ENCODE data around the gene ATP5PB. TPM values are rescaled to one million over a fixed set of nuclear protein-coding genes. Genes with fewer than 3 reads are reported as not detected.

ATP5PB gene
- total RNA-seq, 2 donors from 2014 or later, result 458 to 551 TPM

- no peak for DNase-seq
- no peak for ATAC-seq
- intact Hi-C loops (cut with DNase I), result no loop called here
Measured at GRCh38 chr1:111469539-111469938, 20.3 kb downstream of the ATP5PB start.

DNA sequence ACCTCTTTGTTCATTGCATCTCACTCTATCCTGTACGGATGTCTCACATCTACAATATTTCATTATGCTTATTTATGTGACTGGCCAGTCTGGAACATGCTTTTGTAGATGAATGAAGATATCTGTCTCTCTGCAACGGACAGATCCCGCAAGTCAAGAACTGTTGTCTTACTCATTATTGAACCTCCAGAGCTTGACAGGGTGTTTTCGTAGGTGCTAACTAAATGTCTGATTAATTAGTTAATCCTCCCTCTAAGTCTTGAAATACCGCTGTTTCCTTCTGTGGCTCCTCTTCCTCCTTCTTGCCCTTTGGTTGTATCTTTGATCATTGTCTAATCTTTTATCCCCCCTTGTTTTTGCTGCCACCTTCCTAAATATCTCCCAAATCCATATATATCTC, 21.3 kb downstream of the ATP5PB start:
- ATAC-seq, result no peak
- intact Hi-C loops (cut with DNase I), result no loop called here

DNA sequence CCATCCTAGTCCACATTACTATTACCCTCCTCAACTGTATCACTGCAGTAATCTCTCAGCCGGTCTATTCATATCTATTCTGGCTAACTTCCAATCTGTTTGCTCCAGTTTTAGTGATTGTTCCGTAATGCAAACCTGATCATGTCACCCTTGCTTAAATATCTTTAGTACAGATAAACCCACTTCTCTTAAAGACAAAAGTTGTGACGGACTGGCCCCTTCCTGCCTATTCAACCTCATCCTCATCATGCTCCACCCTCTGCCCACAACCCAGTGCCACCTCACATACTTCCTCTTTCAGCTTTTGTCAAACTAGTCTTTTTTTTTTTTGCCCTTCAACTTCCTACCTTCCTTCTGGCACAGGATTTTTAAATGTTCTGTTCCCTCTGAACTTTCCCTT, 21.7 kb downstream of the ATP5PB start:
- intact Hi-C loops (cut with DNase I), result no loop called here
- DNase-seq, result no peak

More for the DNA sequence above, 21.3 kb downstream of the ATP5PB start:
- no peak for DNase-seq

DNA sequence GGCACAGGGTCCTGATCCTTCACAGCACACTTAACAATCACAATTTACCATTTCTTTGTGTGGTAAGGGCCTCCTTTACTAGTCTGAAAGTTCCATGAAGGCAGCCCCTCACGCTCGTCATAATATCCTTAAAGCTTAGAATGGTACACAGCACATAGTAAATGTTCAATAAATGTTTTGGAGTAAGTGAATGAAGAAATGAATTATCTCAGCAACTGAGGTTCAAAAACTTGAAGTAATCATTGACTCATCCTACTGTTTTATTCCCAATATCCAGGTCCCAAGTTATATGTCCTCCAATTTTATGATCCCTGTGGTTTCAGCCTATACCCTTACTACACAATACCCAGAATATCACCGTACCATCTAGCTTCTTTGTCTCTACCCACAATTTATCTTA, 22.3 kb downstream of the ATP5PB start:
- DNase-seq (no peak), ATAC-seq (no peak)
- intact Hi-C loops (cut with DNase I), result no loop called here

More for the DNA sequence above, 21.7 kb downstream of the ATP5PB start:
- peak; percentile 69 to 74 for ATAC-seq

GRCh38 chr1:111474106-111474505, 24.8 kb downstream of the ATP5PB start:
- DNase-seq (no peak), ATAC-seq (no peak)
- intact Hi-C loops (cut with DNase I), result no loop called here

GRCh38 chr1:111474521-111474920, 25.3 kb downstream of the ATP5PB start:
- intact Hi-C loops (cut with DNase I), result no loop called here
- ATAC-seq (peak in 1 of 2 donors; percentile 32), DNase-seq (no peak)

DNA sequence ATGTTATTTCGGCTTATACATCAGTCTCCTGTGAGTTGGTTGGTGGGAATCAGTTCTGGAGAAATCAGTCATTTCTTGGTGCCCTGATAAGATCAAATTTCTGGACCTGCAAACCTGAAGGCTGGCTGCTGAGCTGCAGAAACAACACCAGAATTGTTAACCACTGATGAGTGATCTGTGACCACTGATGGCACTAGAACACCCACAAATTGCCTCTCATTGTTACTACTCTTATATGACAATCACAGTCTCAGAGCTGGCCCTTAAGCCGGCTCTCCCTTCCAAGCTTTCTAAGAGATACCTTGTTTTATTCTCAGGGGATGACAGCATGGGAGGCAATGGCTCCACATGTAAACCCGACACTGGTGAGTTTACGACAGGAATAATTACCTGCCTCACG, 26.4 kb downstream of the ATP5PB start:
- ATAC-seq (no peak), DNase-seq (no peak)
- intact Hi-C loops (cut with DNase I), result no loop called here

DNA sequence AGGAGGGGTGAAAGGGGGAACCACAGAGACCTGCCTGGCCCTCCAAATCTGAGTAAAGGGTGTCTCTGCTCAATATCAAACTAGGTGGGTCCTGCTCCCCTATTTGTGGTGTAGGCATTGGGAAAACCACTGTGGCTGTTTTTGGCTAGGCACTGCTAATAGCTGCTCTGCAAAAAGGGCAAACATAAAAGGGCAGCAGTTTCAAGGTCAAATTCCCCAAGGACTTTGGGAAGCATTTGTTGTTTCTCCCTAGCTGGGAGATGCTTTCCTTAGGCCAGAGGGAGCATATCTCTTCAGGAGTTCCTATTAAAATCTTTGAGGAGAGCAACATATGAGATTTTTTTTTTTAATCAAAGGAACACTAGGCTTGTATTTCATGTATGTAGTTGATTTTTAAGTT, 26.9 kb downstream of the ATP5PB start:
- intact Hi-C loops (cut with DNase I), result no loop called here
- ATAC-seq (no peak), DNase-seq (no peak)

DNA sequence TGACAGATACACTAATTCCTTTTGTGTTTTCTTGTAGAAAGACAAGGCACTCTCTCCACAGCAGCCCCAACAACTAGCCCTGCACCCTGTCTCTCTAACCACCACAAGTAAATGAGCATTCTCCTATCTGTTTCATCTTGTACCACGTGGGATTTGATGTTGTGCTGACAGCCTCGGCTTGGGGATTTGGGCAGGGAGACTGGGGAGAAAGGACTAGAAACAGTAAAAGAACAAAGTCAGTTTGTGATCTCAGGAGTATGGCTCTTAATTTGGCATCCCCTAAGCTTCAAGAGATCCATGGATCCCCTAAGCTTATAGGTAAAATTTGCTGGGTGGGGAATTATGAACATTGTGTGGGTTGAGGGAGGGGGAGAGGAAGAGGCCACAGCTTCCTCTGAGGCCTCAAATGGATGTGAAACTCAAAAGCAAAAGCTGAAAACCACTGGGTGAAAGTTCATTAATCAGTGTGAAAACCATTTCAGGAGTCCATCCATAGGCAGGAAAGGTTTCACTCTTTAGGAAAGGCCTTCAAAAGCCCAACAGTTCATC, 27.6 kb downstream of the ATP5PB start:
- no peak for DNase-seq
- ATAC-seq, result peak in 1 of 2 donors; percentile 38
- intact Hi-C loops (cut with DNase I), result no loop called here

DNA sequence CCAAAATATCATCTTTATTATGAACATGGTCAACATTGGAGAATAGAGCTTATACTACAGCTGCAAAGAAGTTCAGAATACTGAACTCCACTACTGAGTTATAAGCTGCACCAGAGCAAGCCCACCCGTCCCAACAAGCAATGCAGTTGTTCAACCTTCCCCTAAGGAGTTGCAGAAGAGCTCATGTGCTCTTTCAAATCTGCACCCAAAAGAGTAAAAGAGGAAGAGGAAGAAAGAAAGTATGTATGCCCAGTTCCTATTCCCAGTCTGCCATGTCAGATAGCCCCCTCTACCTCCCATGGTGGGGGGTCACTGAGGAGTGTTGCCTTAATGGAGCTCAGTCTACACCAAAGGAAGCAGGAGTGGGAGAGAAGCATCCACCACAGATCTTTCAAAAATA, 31.4 kb downstream of the ATP5PB start:
- DNase-seq (no peak), ATAC-seq (no peak)
- intact Hi-C loops (cut with DNase I), result loop anchor here (2.0 to 10.0 kb wide), 3 partner anchors 272 to 288 kb away; partner anchors contain the start of gene DDX20 (in 1 of the 2)

- peak; percentile 74 for DNase-seq
- intact Hi-C loops (cut with DNase I), result loop anchor here (2.0 to 10.0 kb wide), 4 partner anchors 175 to 287 kb away; partner anchors contain the start of gene DDX20 (in 1 of the 2)
- ATAC-seq, result peak; percentile 94 to 97
Measured at GRCh38 chr1:111481387-111482221, 32.3 kb downstream of the ATP5PB start.

GRCh38 chr1:111483166-111483565, 33.9 kb downstream of the ATP5PB start:
- intact Hi-C loops (cut with DNase I), result loop anchor here (2.0 to 10.0 kb wide), 3 partner anchors 174 to 272 kb away; partner anchors contain the start of gene DDX20 (in 1 of the 2)
- no peak for DNase-seq
- ATAC-seq, result no peak

DNA sequence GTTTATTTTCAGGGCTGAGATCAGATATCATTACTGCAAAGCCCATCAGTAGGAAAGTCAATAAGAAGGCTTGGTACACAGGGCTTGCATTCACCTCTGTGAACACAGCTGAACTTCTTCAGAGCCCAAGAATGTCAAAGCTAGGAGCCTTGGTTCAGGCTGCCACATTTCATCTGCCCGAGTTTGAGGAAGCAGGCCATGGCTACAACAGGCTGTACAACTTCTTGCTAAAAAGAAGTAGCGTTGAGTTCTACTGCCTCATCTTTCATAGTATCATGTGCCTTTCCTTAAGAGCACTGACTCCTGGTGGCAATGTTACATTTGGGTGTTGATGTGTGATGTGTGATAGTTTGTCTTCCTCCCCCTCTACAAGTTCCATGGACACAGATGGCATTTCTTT, 34.6 kb downstream of the ATP5PB start:
- no peak for ATAC-seq
- DNase-seq, result no peak
- intact Hi-C loops (cut with DNase I), result loop anchor here (2.0 to 10.0 kb wide), 3 partner anchors 173 to 271 kb away; partner anchors contain the start of gene DDX20 (in 1 of the 2)

GRCh38 chr1:111484391-111485026, 35.2 kb downstream of the ATP5PB start:
- no peak for ATAC-seq
- no peak for DNase-seq
- intact Hi-C loops (cut with DNase I), result loop anchor here (5.0 to 10.0 kb wide), 2 partner anchors 268 to 270 kb away; partner anchors contain the start of gene DDX20 (in 1 of the 2)

DNA sequence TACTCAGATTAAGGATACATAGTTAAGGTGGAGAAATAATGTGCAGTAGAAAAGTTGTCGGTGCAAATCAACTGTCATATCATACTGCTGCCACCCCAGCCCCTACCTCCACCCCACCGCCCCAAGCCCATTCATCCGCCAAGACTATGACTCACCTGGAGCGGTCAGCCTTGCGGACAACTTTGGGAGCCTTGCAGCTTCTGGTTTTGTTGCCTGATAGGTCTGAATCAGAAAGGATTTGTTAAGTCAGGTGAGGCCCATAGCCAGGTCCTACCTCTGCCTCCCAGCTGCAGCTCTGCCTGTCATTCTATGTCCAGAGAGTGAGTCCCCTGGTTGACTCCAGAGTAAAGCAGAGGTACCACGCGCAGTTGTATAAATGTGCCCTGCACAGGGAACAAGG, 37.2 kb downstream of the ATP5PB start:
- intact Hi-C loops (cut with DNase I), result loop anchor here in 1 of 2 donors (10.0 kb wide), 1 partner anchor 268 kb away; the partner anchor contains the start of gene DDX20

DNA sequence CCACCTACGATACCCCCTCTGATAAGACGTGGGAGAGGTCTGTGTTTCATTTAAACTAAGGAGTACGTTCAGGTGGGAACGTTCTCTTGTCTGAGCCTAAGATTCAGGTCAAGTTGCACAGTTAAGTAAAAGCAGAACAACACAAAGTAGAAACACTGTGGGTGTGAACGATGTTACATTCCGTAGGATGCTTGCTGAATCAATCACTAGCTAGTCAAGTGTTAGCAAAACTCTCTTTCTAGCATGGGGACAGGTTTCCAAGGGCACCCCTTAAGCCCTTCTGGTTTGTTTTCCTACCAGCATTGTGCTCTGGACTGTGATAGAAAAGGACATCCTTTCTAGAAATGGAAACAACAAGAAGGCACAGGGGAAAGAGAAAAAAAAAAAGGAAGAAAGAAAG, 37.9 kb downstream of the ATP5PB start:
- ATAC-seq (no peak), DNase-seq (no peak)
- intact Hi-C loops (cut with DNase I), result loop anchor here in 1 of 2 donors (10.0 kb wide), 1 partner anchor 268 kb away; the partner anchor contains the start of gene DDX20

More for the DNA sequence above, 37.2 kb downstream of the ATP5PB start:
- no peak for ATAC-seq
- DNase-seq, result no peak

DNA sequence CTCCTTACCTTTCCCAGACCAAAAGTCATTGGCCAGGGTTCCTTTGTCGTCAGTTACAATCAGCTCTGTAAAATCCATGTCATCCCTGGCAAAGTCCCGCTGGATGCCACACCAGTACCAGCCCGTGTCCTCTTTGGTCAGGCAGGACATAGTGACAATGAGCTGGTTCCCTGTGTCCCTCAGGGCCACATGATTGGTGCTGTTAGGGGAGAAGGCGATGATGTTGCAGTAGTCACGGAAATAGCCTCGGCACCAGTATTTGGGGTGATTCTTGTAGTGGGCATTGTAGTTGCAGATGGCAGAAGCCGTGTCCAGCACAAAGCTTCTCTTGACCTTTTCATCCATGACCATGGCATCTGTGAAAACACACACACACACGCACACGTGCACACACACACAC, 39.4 kb downstream of the ATP5PB start:
- DNase-seq (no peak), ATAC-seq (no peak)
- intact Hi-C loops (cut with DNase I), result loop anchor here in 1 of 2 donors (10.0 kb wide), 1 partner anchor 266 kb away; the partner anchor contains the start of gene DDX20

- no peak for DNase-seq
Measured at GRCh38 chr1:111489604-111490003, 40.3 kb downstream of the ATP5PB start.

GRCh38 chr1:111490220-111490619, 41.0 kb downstream of the ATP5PB start:
- ATAC-seq (no peak), DNase-seq (no peak)
- intact Hi-C loops (cut with DNase I), result no loop called here

More at GRCh38 chr1:111489604-111490003, 40.3 kb downstream of the ATP5PB start:
- ATAC-seq, result peak; percentile 15 to 85
- intact Hi-C loops (cut with DNase I), result loop anchor here in 1 of 2 donors (10.0 kb wide), 1 partner anchor 265 kb away; the partner anchor contains the start of gene DDX20
